CD14-positive monocyte (primary cell): Measurements from ENCODE around the gene TNIK. TPM values are rescaled to one million over a fixed set of nuclear protein-coding genes. Genes with fewer than 3 reads are reported as not detected.

Source experiments
- DNase-seq, 3 donors: peaks; one replicate each; pipeline ENCODE4 v3.0.0-alpha.2; 2011 to 2022
- H2AFZ ChIP-seq: 2 replicates; pipeline ENCODE4 v1.6.0; 2012; ENCODE audit warnings: mild to moderate bottlenecking, low read depth, low read length, inconsistent platforms; ENCODE audit not compliant: insufficient read depth, poor library complexity, severe bottlenecking
- H3K27ac ChIP-seq, 2 donors: 1 replicate in 1 of 2; 2 replicates in 1 of 2; pipeline ENCODE4 v1.5.1; 2012 to 2013; ENCODE audit warnings: low read length in 2 of 2, control low read depth in 1 of 2, inconsistent platforms in 1 of 2, low read depth in 1 of 2, mild to moderate bottlenecking in 1 of 2
- H3K27me3 ChIP-seq, 2 donors: one replicate each; pipeline versions ENCODE4 v1.6.0 to v1.6.1; 2011 to 2013; ENCODE audit warnings: low read length in 2 of 2; ENCODE audit not compliant: control insufficient read depth in 2 of 2, insufficient read depth in 2 of 2
- H3K36me3 ChIP-seq, 2 donors: replicated peaks in 1 of 2; 1 replicate in 1 of 2; 2 replicates in 1 of 2; pipeline versions ENCODE4 v1.5.1 to v1.6.1; 2012 to 2013; ENCODE audit warnings: low read length in 2 of 2, control low read depth in 1 of 2, inconsistent platforms in 1 of 2, mild to moderate bottlenecking in 1 of 2; ENCODE audit not compliant: insufficient read depth in 2 of 2, control insufficient read depth in 1 of 2
- H3K4me1 ChIP-seq, 2 donors: 1 replicate in 1 of 2; 2 replicates in 1 of 2; pipeline versions ENCODE4 v1.5.1 to v1.6.1; 2012 to 2013; ENCODE audit warnings: low read length in 2 of 2, control low read depth in 1 of 2, inconsistent platforms in 1 of 2, mild to moderate bottlenecking in 1 of 2, moderate library complexity in 1 of 2; ENCODE audit not compliant: insufficient read depth in 2 of 2, control insufficient read depth in 1 of 2
- H3K4me2 ChIP-seq: replicated peaks from 2 replicates; pipeline ENCODE3; 2012; ENCODE audit warnings: low read length, moderate library complexity, mild to moderate bottlenecking; ENCODE audit not compliant: poor library complexity, severe bottlenecking; ENCODE audit errors: extremely low read depth
- H3K4me3 ChIP-seq, 3 experiments: fragments of 200-600 bp in 1 of 3; sonication (generic) in 1 of 3; replicated peaks in 1 of 3; 1 replicate in 2 of 3; 2 replicates in 1 of 3; pipeline ENCODE4 v1.5.1; 2011 to 2013; ENCODE audit warnings: low read length in 3 of 3, mild to moderate bottlenecking in 3 of 3, control low read depth in 2 of 3, low read depth in 2 of 3, inconsistent platforms in 1 of 3, moderate library complexity in 1 of 3
- H3K79me2 ChIP-seq: 2 replicates; pipeline ENCODE4 v1.6.0; 2012; ENCODE audit warnings: mild to moderate bottlenecking, control low read depth, inconsistent platforms, low read length, moderate library complexity; ENCODE audit not compliant: insufficient read depth
- H3K9ac ChIP-seq: 2 replicates; pipeline ENCODE4 v1.6.0; 2017; ENCODE audit warnings: low read length, mild to moderate bottlenecking; ENCODE audit not compliant: insufficient read depth, poor library complexity, severe bottlenecking
- H3K9me3 ChIP-seq, 2 donors: replicated peaks in 1 of 2; 1 replicate in 1 of 2; 2 replicates in 1 of 2; pipeline versions ENCODE4 v1.5.1 to v1.6.1; 2012 to 2013; ENCODE audit warnings: low read length in 2 of 2, control low read depth in 1 of 2; ENCODE audit not compliant: control insufficient read depth in 1 of 2, insufficient read depth in 1 of 2
- H4K20me1 ChIP-seq: 2 replicates; pipeline ENCODE4 v1.6.0; 2012; ENCODE audit warnings: mild to moderate bottlenecking, low read length, control low read depth, moderate library complexity; ENCODE audit not compliant: insufficient read depth
- H3K27ac Mint-ChIP-seq, 7 donors: one replicate each; pipeline ENCODE4 v1.8.0; 2020; ENCODE audit warnings: mild to moderate bottlenecking in 7 of 7, mixed read lengths in 7 of 7, moderate library complexity in 6 of 7, inconsistent platforms in 2 of 7
- H3K27me3 Mint-ChIP-seq, 3 donors: one replicate each; pipeline ENCODE4 v1.8.0; 2021 to 2022; ENCODE audit warnings: low read depth in 3 of 3, mild to moderate bottlenecking in 3 of 3, mixed read lengths in 3 of 3, moderate library complexity in 3 of 3, inconsistent platforms in 1 of 3
- H3K36me3 Mint-ChIP-seq, 2 donors: one replicate each; pipeline ENCODE4 v1.8.0; 2020; ENCODE audit warnings: mixed read lengths in 2 of 2, inconsistent platforms in 1 of 2, mild to moderate bottlenecking in 1 of 2
- H3K4me1 Mint-ChIP-seq: one replicate; pipeline ENCODE4 v1.8.0; 2020; ENCODE audit warnings: mild to moderate bottlenecking, mixed read lengths
- H3K4me3 Mint-ChIP-seq, 2 donors: one replicate each; pipeline ENCODE4 v1.8.0; 2020; ENCODE audit warnings: mild to moderate bottlenecking in 2 of 2, mixed read lengths in 2 of 2, moderate library complexity in 1 of 2
- H3K9me3 Mint-ChIP-seq, 7 donors: one replicate each; pipeline ENCODE4 v1.8.0; 2020 to 2022; ENCODE audit warnings: mixed read lengths in 7 of 7, mild to moderate bottlenecking in 6 of 7, moderate library complexity in 6 of 7, inconsistent platforms in 2 of 7
- WGBS: methylation state at CpG from one replicate; pipeline ENCODE4 v1.1.5; 2013; ENCODE audit warnings: missing lambda C conversion rate; ENCODE audit not compliant: insufficient coverage; 5-methylcytosine and 5-hydroxymethylcytosine counted together
- intact Hi-C, 2 donors: fragments of 100-400 bp; cut with micrococcal nuclease; formaldehyde crosslinking; loops; one replicate each; pipeline versions ENCODE4 v1.15.0 to v1.15.1; 2023
- polyA plus RNA-seq, 3 donors: library from polyadenylated mRNA; depleted of rRNA in 1 of 3; unstranded in 2 of 3; stranded (reverse) in 1 of 3; fragments of 300-500 nt in 2 of 3; fragments of >200 nt in 1 of 3; fragmentation: Illumina TruSeq in 2 of 3; gene quantifications; 1 replicate in 2 of 3; 2 replicates in 1 of 3; pipeline ENCODE4 v1.2.3, GENCODE V29; 2012 to 2021
- TF ChIP-seq, protein P1 (sequence below): fragments of 200-600 bp; IDR thresholded peaks from one replicate; pipeline ENCODE4 v1.8.0; 2022; ENCODE audit warnings: antibody characterized with exemption, mild to moderate bottlenecking

TNIK gene
- polyA plus RNA-seq, 3 donors, result 0.36 to 1.8 (median 0.75) TPM

DNA sequence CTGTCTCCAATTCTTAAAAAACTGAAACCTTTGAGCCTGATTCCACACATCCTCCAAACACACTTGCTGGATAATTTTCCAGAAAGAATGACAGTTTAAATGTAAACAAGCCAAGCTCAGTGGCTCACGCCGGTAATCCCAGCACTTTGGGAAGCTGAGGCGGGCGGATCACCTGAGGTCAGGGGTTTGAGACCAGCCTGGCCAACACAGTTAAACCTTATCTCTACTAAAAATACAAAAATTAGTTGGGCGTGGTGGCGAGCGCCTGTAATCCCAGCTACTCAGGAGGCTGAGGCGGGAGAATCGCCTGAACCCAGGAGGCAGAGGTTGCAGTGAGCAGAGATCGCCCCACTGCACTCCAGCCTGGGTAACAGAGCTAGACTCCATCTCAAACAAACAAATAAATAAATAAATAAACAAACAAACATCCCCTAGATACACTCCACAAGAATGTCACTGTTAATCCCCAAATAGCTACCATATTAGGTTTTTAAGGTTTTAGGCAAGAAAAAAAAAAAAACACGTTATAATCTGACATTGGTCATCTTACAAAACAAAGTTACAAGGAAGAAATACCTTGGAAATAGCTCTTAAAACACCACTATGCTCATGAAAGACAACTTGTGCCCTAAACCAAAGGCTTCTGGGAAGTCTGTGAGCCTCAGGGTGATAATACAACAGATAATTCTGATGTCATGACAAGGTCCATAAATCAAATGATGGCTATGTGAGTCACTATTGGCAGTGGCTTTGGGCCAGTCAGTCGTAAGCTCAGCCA, 13.2 kb downstream of the TNIK start:
- H3K27ac ChIP-seq, result no peak overlapping the region
- WGBS, result 100% methylated on average over 5 of the region's 12 CpGs
- no peak overlapping the region for H3K4me3 Mint-ChIP-seq
- H3K27ac Mint-ChIP-seq, result no peak overlapping the region
- H3K9me3 Mint-ChIP-seq, result no peaks in the 10 kb centered on the region
- no peak for DNase-seq
- no peaks in the 10 kb centered on the region for H3K27me3 ChIP-seq
- no peaks in the 10 kb centered on the region for H3K79me2 ChIP-seq
- H2AFZ ChIP-seq, result no peak overlapping the region
- no peaks in the 10 kb centered on the region for H3K36me3 Mint-ChIP-seq
- H3K27me3 Mint-ChIP-seq, result no peaks in the 10 kb centered on the region
- H4K20me1 ChIP-seq, result no peaks in the 10 kb centered on the region
- TF ChIP-seq, protein P1, sequence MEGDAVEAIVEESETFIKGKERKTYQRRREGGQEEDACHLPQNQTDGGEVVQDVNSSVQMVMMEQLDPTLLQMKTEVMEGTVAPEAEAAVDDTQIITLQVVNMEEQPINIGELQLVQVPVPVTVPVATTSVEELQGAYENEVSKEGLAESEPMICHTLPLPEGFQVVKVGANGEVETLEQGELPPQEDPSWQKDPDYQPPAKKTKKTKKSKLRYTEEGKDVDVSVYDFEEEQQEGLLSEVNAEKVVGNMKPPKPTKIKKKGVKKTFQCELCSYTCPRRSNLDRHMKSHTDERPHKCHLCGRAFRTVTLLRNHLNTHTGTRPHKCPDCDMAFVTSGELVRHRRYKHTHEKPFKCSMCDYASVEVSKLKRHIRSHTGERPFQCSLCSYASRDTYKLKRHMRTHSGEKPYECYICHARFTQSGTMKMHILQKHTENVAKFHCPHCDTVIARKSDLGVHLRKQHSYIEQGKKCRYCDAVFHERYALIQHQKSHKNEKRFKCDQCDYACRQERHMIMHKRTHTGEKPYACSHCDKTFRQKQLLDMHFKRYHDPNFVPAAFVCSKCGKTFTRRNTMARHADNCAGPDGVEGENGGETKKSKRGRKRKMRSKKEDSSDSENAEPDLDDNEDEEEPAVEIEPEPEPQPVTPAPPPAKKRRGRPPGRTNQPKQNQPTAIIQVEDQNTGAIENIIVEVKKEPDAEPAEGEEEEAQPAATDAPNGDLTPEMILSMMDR, result no peak
- H3K4me3 ChIP-seq, result no peak overlapping the region
- H3K36me3 ChIP-seq, result no peaks in the 10 kb centered on the region
- H3K4me1 ChIP-seq, result no peaks in the 10 kb centered on the region
- no peak overlapping the region for H3K4me2 ChIP-seq
- H3K9me3 ChIP-seq, result no peaks in the 10 kb centered on the region
- no peak overlapping the region for H3K9ac ChIP-seq
- intact Hi-C loops, result no loop called here
- H3K4me1 Mint-ChIP-seq, result no peaks in the 10 kb centered on the region

DNA sequence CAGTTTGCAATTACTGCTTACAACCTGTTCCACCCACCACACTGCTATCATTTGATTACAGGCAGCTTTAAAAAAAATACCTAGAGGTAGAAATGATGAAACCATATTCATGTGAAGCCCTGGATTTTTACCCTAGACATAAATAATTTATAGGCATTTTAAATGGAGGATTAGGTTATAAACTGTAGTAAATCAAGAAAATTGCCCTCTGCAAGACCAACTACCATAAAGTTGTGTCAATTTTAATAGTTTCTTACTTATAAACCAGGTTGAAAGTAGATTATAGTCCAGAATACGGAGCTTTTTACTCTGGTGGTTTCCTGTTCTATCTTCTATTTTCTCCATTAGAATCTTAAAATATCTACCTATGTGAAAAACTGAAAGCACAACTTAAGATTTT, 13.9 kb downstream of the TNIK start:
- Mint-ChIP-seq H3K27me3 (no peaks in the 10 kb centered on the region), H3K4me1 (no peaks in the 10 kb centered on the region), H3K27ac (no peak overlapping the region), H3K4me3 (no peak overlapping the region), H3K36me3 (no peaks in the 10 kb centered on the region), H3K9me3 (no peaks in the 10 kb centered on the region)
- intact Hi-C loops, result no loop called here
- no peak overlapping the region for H3K9ac ChIP-seq
- H3K9me3 ChIP-seq, result no peaks in the 10 kb centered on the region
- H3K4me3 ChIP-seq, result no peak overlapping the region
- H3K27me3 ChIP-seq, result no peaks in the 10 kb centered on the region
- no peak overlapping the region for H3K27ac ChIP-seq
- no peaks in the 10 kb centered on the region for H3K79me2 ChIP-seq
- TF ChIP-seq, protein P1, result no peak
- H4K20me1 ChIP-seq, result no peaks in the 10 kb centered on the region
- no peaks in the 10 kb centered on the region for H3K36me3 ChIP-seq
- H3K4me2 ChIP-seq, result no peak overlapping the region
- H3K4me1 ChIP-seq, result no peaks in the 10 kb centered on the region
- no CpG with 5 or more reads among the region's 1 CpG for WGBS
- no peak overlapping the region for H2AFZ ChIP-seq
- DNase-seq, result no peak
